ENCODE results near the gene A1BG.

A1BG gene

GRCh38 chr19:58355908-58356765 is 2.8 kb upstream of the A1BG start:
- no peak overlapping the region for H3K4me3 ChIP-seq (ENCODE audit: low read depth, low read length)
- no peak for DNase-seq (ENCODE audit: low read depth)
- no peak for TF ChIP-seq CTCF (IDR thresholded peaks at IDR 0.05; ENCODE audit: low read depth, low read length, missing control alignments)

- DNase-seq (ENCODE audit: low read depth): no peak
- H3K4me3 ChIP-seq (ENCODE audit: low read depth, low read length): no peak overlapping the region
- no peak for TF ChIP-seq CTCF (IDR thresholded peaks at IDR 0.05; ENCODE audit: low read depth, low read length, missing control alignments)
Observed at GRCh38 chr19:58355215-58355796, 2.0 kb upstream of the A1BG start.

- TF ChIP-seq CTCF (IDR thresholded peaks at IDR 0.05; ENCODE audit: low read depth, low read length, missing control alignments): no peak
- no peak for DNase-seq (ENCODE audit: low read depth)
- H3K4me3 ChIP-seq (ENCODE audit: low read depth, low read length): no peak overlapping the region
Observed at GRCh38 chr19:58354478-58355030, 1.3 kb upstream of the A1BG start.

- H3K4me3 ChIP-seq (ENCODE audit: low read depth, low read length): no peak overlapping the region
- DNase-seq (ENCODE audit: low read depth): no peak
- no peak for TF ChIP-seq CTCF (IDR thresholded peaks at IDR 0.05; ENCODE audit: low read depth, low read length, missing control alignments)
Observed at GRCh38 chr19:58353717-58354477, 605 bp upstream of the A1BG start.

GRCh38 chr19:58351990-58352755 is 1.1 kb downstream of the A1BG start:
- no peak for TF ChIP-seq CTCF (IDR thresholded peaks at IDR 0.05; ENCODE audit: low read depth, low read length, missing control alignments)
- H3K4me3 ChIP-seq (ENCODE audit: low read depth, low read length): no peak overlapping the region

GRCh38 chr19:58351558-58351878 is 1.8 kb downstream of the A1BG start:
- no peak for DNase-seq (ENCODE audit: low read depth)
- TF ChIP-seq CTCF (IDR thresholded peaks at IDR 0.05; ENCODE audit: low read depth, low read length, missing control alignments): no peak
- H3K4me3 ChIP-seq (ENCODE audit: low read depth, low read length): no peak overlapping the region

More at GRCh38 chr19:58351990-58352755, 1.1 kb downstream of the A1BG start:
- DNase-seq (ENCODE audit: low read depth): no peak
